SK-N-MC (cell line): ENCODE data around the gene CAST.

Experiments used
- EZH2 ChIP-seq: fragments of 200-600 bp; sonication (generic); IDR thresholded peaks from one replicate; pipeline ENCODE4 v1.6.1; 2017; ENCODE audit warnings: antibody characterized with exemption
- FOXP2 ChIP-seq: optimal IDR thresholded peaks from 2 replicates; pipeline ENCODE3; 2011; ENCODE audit warnings: mild to moderate bottlenecking, moderate library complexity; ENCODE audit not compliant: insufficient read depth; ENCODE audit errors: extremely low read length, control extremely low read depth
- POLR2AphosphoS5 ChIP-seq: IDR thresholded peaks from 2 replicates; pipeline ENCODE4 v1.6.1; 2012; ENCODE audit warnings: mild to moderate bottlenecking, low read depth, low read length, borderline replicate concordance

DNA sequence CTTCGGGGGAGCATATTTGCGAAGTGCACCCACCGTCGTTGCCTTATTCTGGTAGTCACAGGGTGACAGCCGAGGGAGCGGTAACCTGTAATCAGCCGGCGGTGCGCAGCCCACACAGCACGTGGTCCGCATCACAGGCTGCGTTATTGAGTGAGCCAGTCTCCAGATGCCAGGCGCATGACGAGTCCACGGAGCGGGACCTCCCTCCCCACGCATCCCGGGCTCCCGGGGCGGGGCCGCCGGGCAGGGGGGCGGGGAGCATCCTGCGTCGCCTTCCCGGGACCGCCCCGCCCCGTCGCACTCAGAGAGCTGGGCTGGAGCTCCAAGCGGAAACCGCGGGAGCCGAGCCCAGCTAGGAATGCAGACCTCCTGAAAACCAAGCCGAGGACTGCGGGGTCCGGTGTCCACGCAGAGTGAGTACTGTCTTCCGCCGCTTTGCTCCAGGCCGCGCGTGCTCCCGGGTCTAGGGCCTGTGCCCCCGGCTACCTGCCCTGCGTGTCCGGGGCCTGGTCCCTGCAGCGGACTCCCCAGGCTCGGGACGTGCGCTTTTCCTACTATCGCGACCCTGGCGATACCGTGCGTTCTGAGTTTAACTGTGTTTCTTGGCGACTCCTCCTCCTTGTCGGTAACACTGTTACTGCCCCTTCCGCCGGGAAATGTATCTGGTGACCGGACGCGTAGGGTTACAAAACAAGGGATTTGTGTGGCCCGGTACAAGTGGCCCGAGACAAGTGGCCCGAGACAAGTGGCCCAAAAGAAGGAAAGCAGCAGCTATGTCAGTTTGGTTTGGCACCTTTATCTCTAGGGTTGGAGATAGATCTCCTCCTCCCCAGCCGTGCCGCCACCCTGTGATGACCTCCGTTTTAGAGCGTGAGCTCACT lies 40.6 kb downstream of the CAST start:
- TF ChIP-seq EZH2 (no peak), POLR2AphosphoS5 (peak; percentile 38; the same call in 1 of the 2 replicates), FOXP2 (no peak)
